GM19025 (cell line): ENCODE data around the gene CYP19A1.
A peak's percentile ranks its signal among the peaks of the same experiment; 100 is the strongest.

Experiments
- ATAC-seq: cut with Tn5 transposase; IDR thresholded peaks from one replicate; pipeline ENCODE4 v1.9.1; 2021; ENCODE audit warnings: mild to moderate bottlenecking, low read depth, moderate library complexity; ENCODE audit not compliant: unreplicated experiment

Gene CYP19A1

GRCh38 chr15:51226576-51227210 is 111.7 kb downstream of the CYP19A1 start:
- ATAC-seq, result no peak

- no peak for ATAC-seq
These were observed 114.0 kb downstream of the CYP19A1 start for GRCh38 chr15:51224428-51224827.

DNA sequence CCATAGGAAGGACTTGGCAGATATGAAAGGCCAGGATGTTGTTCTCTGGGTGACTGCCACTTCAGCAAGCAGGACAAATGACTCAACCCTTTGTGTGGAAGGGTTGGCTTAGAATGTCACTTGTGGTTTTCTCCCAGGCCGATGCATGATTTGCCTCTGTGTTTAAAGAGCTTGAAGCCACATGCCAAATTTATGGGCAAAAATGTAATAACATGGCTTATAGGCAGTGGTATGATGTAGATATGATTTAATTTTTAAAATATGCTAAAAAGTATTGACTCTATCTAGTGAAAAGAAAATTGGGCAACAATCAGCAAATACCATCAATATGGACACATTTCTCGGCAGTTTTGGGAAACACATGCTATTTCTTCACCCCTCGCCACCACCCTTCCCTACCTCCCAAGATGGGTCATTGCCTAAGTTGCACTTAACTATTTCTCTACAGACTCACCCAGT is 114.6 kb downstream of the CYP19A1 start:
- no peak for ATAC-seq

GRCh38 chr15:51218299-51218938 is 120.0 kb downstream of the CYP19A1 start:
- ATAC-seq, result no peak

DNA sequence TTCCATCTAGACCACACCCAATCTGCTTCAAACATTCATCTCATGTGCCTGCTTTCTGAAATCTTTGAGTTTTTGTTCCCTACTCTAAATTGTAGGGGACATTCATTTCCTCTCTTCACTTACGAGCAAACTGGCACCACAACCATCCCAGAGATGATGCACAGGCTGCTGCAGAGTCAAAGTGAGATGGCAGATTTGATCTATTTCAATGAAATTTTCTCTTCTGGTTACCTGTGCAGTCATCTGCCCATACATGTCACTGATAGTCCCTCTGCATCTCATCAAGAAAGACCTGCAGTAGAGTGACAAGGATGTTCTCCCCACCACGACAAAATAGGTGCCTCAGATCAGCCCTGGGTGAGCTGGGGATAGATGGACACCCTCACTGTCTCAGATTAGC is 125.5 kb downstream of the CYP19A1 start:
- ATAC-seq, result no peak

- no peak for ATAC-seq
These were observed 126.2 kb downstream of the CYP19A1 start for GRCh38 chr15:51212239-51212638.

DNA sequence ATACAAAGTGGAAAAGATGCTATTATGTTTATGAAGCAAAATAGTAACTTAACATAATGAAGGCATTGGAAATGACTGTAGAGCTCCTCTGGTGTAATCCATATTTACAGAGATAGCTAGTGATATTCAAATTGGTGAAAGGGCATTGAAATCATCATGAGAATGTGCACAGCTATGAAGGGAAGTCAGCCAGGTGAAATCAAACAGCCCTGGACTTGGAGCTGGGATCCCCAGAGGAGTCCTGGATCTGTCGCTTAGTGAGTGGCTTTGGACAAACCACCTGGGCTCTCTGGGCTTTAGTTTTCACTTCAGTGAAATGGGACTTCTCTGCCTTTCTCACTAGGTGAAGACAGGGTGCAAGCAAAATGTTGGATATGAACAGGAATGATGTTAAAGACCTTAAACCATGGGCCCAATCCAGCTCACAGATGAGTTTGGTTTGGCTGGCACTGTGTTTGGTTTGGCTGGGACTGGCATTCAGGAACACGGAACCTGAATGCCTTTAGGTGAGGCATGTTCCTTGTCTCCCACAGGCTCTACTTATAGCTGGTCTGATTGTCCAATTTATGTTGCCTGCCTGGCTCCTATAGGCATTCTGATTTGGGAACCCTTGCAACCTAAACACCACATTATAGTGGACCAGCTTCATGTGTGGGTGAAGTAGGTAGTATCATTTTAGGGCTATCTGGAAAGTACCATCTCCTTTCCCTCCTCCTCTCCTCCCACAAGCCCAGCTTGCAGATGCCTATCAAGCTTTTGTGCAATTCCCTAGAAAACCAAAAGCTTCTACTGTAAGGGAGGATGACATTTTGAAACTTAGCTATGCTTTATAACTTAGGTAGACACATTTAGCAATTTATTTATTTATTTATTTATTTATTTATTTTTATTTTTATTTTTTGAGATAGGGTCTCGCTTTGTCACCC is 133.1 kb downstream of the CYP19A1 start:
- no peak for ATAC-seq

- no peak for ATAC-seq
These were observed 134.6 kb downstream of the CYP19A1 start for GRCh38 chr15:51203797-51204196.

DNA sequence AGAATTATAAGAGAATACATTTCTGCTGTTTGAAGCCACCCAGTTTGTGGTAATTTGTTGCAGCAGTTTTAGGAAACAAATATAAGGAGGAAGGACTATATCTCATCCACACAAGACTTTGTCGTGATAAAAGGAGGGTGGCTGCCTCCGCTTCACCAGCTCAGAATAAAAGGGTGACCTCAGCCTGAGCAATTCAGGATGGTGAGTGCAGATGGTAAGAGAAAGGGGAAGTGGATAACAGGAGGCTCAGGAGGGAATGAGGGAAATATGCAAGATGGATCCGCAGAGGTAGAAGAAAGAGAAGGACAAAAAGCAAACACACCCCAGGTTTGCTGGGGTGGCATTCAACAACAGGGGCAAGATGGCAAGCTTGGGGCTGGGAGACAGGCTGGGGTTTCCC is 135.6 kb downstream of the CYP19A1 start:
- no peak for ATAC-seq

DNA sequence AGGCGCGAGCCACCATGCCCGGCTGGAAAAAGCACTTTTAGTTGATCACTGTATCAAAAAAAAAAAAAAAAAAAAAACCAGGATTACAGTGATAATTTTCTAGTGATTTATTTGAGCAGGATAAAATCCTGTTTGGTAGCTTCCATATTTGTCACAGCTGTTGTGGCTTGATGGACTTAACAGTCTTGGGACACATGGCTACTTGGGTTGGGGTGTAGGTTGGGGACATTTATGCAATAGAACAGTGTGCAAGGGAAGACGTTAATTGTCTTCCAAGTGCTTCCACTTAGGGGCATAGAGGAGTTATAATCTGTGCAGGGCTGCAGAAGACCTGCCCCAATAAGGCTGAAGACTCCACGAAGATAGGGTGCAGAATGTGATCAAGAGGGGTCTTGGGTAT is 136.8 kb downstream of the CYP19A1 start:
- ATAC-seq, result no peak

DNA sequence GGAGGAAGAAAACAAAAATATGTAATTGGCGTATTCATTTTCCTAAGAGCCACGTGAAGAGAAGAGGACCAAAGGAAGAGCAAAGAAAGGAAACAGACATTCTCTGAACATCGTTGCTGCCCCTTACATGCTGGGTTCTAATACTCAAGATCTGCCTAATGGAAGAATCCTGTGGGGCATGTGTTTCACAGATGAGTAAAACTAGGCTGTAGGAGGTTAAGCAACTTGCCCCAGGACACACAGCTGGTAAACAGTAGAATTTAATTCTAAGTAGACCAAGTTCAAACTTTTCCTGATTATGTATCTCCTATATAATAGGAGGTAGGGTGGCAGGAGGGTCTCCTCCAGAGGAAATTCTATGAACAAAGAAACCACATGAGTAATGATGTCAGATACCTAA is 137.6 kb downstream of the CYP19A1 start:
- no peak for ATAC-seq

GRCh38 chr15:51199541-51199940 is 138.9 kb downstream of the CYP19A1 start:
- no peak for ATAC-seq

DNA sequence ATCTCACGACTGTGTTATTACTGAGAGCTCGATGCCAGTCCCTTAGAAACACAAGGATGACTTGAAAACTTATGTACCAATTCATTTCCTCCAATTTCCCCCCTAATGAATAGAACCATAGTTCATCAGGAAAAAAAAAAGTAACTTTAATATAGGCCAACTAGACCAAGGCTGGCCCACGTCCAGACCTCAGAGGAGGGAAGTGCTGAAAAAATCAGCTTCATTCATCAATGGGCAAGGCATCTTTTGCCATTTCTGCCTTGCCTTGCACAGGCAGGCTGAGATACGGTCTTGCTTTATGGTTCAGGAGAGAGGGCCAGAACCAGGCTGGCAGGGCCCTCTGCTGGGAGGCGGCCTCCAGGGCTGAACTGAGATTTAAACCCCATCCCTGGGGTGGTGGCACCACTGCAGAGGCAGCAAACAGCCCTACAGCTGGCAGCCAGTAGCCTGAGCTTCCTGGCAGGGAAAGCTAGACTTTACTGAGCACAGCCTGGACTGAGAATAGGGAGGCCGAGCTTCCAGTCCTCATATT is 139.6 kb downstream of the CYP19A1 start:
- ATAC-seq, result no peak

GRCh38 chr15:51195459-51195858 is 142.9 kb downstream of the CYP19A1 start:
- ATAC-seq, result no peak

- ATAC-seq, result no peak
These were observed 144.4 kb downstream of the CYP19A1 start for GRCh38 chr15:51193979-51194378.

DNA sequence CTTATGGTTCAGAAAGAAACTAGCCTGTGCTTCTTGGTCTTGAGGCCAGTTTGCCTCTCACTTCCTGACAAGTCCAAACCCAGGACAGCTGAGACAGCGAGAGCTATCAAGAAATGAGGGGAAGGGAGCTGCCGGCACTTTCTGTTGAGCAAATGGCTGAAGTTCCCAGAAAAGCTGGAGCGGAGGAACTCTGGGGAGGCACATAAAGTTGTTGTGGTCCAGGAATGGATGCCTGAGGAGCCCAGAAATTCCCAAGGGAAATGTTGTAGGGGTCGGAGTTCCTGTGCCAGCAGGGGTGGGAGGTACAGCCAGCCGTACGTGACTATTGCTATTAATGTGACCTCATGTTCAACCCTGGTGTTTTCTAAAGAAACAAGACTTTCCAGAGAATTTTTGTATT is 144.9 kb downstream of the CYP19A1 start:
- no peak for ATAC-seq

- peak; percentile 64 for ATAC-seq
These were observed 145.7 kb downstream of the CYP19A1 start for GRCh38 chr15:51192521-51193280.

DNA sequence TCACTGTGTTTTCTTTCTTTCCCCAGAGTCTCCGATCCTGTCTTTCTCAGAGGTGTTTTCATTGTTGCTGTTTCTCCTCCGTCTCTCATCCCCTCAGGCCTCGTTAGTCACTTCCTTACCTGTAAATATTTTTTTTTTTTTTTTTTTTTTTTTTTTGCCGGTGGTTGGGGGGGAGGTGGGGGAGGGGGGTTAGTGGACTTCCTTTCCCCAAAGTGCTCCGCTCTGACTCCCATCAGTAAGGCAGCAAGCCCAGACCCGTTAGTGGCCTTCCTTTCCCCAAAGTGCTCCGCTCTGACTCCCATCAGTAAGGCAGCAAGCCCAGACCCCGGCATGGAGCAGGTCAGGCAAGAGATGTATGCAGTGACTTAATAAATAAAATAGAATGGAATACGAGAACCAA is 146.6 kb downstream of the CYP19A1 start:
- no peak for ATAC-seq

DNA sequence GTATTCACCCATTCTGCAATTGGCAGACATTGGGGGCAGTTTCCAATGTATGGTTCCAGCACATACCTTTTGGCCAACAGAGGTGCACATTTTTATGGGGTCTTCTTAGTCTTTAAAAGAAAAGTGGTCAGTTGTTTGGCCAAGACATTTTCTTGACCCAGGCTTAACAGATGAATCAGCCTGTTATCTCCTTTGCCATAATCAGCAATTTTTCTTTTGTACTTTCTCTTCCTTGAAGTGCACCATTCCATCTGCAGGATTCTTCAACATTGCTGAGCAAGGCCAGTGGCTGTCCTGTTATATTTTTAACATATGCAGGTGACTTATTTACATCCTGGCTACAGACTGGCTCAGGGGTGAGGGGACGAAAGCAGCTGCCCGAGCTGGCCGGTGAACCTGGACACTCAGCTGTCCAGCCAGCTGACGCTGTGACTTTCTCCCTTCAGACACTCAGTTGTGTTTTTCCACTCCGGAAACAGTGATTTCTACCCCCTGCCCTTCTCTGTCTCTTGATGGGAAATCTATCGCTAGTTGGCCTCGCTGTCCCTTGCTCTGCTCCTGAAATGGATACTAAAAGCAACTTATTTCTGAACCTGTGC is 147.2 kb downstream of the CYP19A1 start:
- no peak for ATAC-seq
